Neural crest cell (in vitro differentiated cells): ENCODE results near the gene KCNK6. TPM values are rescaled to one million over a fixed set of nuclear protein-coding genes. Genes with fewer than 3 reads are reported as not detected.

Source experiments
- total RNA-seq: library from RNA; stranded (reverse); gene quantifications from 2 replicates; pipeline ENCODE4 v1.2.1, GENCODE V29; 2021

KCNK6 gene
- total RNA-seq, 1 donor from 2014 or later: not detected

Other genes starting within 250 kb of the KCNK6 start
- 31.7 and 35.5 TPM in 2 replicates for gene DPF1, start 95.6 kb upstream of the KCNK6 start, total RNA-seq
- gene PPP1R14A, start 63.5 kb upstream of the KCNK6 start, total RNA-seq: 1.2 and 1.7 TPM in 2 replicates
- 9.2 and 9.6 TPM in 2 replicates for gene SPINT2, start 55.3 kb upstream of the KCNK6 start, total RNA-seq
- gene C19orf33, start 15.6 kb upstream of the KCNK6 start, total RNA-seq: not detected in 2 replicates
- gene YIF1B, start 3.9 kb upstream of the KCNK6 start, total RNA-seq: 43.7 and 45.7 TPM in 2 replicates
- gene CATSPERG, start 16.0 kb downstream of the KCNK6 start, total RNA-seq: 5.0 and 6.0 TPM in 2 replicates
- 186 and 190 TPM in 2 replicates for gene PSMD8, start 54.7 kb downstream of the KCNK6 start, total RNA-seq
- 1.4 and 2.2 TPM in 2 replicates for gene GGN, start 68.2 kb downstream of the KCNK6 start, total RNA-seq
- gene SPRED3, start 68.9 kb downstream of the KCNK6 start, total RNA-seq: 11.2 and 12.0 TPM in 2 replicates
- 10.6 and 11.8 TPM in 2 replicates for gene FAM98C, start 83.2 kb downstream of the KCNK6 start, total RNA-seq
- 0.43 and 0.58 TPM in 2 replicates for gene RASGRP4, start 106.4 kb downstream of the KCNK6 start, total RNA-seq
- 1.1 and 1.5 TPM in 2 replicates for gene RYR1, start 113.8 kb downstream of the KCNK6 start, total RNA-seq